ENCODE measurements around the gene DAB1.

DNA sequence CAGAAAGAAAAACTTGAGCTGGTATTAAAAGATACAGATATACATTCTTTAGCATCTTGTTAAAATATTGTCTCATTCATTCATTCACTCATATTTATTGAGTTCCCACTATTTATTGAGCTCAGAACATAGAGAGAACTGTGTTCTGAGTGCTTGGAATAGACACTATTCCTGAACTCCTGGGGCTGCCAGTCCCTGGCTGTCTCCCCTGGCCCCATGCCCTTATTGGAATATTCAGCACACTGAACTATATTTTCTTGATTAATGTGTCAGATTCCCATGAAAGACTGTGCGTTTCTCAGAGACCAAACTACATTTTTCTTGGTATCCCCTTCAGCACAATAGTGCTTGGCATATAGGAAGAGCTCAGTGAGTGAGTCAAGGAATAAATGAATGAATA, 44.0 kb upstream of the DAB1 start:
- TF ChIP-seq EP300 (IDR thresholded peaks at IDR 0.05) (no peak), POLR2A (IDR thresholded peaks at IDR 0.05) (no peak)

Data from sigmoid colon (tissue), 4 donors.